ENCODE results near the gene SMG5.
"Not testable (repeated sequence)": the region's sequence is repeated elsewhere in the genome, so short reads cannot be mapped to it uniquely, and the experiment has no call there.

Gene SMG5

DNA sequence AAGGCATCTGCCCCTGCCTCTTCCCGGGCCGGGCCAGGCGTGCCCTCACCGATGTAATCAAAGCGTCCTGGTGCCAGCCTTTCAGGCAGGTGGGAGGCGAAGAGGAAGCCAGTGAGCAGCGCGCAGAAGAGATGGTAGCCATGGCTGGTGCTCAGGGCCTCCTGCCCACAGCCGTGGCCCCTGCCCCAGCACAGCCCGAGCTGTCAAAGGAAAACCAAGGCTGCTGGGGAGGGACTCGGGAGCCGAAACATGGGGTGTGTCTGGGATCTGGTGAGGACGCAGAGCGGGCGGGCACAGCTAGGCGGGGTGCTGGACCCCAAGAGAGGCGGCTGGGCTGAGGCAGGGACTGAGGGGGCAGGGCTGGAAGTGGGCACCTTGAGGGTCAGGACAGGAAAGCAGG, 37.9 kb downstream of the SMG5 start:
- DNase-seq: no peak

DNA sequence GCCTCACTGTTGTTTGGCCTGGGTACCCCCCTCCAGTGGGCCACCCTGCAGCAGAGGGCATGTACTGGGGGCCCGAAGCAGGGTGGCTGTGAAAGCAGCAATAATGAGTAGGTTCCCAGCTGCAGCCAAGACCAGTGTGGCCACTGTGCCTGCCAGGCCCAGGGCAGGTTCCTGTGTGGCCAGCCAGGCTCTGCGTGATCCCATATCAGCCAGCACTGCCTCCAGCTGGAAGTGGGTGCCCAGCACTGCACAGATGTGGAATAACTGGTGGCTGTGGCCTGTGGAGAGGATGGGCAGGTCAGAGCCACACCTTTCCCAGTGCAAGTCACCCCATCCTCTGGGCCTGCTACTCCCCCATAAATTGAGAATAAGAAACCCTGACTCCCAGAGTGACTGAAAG, 38.5 kb downstream of the SMG5 start:
- DNase-seq: no peak

DNA sequence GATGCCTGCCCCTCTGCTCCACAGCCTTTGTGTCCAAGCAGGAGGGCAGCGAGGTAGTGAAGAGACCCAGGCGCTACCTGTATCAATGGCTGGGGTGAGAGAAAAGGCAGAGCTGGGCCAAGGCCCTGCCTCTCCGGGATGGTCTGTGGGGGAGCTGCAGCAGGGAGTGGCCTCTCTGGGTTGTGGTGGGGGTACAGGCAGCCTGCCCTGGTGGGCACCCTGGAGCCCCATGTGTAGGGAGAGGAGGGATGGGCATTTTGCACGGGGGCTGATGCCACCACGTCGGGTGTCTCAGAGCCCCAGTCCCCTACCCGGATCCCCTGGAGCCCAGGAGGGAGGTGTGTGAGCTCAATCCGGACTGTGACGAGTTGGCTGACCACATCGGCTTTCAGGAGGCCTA, 39.9 kb downstream of the SMG5 start:
- DNase-seq: no peak

DNA sequence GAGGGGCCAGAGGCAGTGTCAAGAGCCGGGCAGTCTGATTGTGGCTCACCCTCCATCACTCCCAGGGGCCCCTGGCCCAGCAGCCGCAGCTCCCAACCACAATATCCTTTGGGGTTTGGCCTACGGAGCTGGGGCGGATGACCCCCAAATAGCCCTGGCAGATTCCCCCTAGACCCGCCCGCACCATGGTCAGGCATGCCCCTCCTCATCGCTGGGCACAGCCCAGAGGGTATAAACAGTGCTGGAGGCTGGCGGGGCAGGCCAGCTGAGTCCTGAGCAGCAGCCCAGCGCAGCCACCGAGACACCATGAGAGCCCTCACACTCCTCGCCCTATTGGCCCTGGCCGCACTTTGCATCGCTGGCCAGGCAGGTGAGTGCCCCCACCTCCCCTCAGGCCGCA, 40.7 kb downstream of the SMG5 start, which contains the start of gene BGLAP:
BGLAP (plus strand) TSS at position 259 of the 400 bp plus-strand sequence; CDS start at position 307, 48 bp downstream.
- no peak for DNase-seq

DNA sequence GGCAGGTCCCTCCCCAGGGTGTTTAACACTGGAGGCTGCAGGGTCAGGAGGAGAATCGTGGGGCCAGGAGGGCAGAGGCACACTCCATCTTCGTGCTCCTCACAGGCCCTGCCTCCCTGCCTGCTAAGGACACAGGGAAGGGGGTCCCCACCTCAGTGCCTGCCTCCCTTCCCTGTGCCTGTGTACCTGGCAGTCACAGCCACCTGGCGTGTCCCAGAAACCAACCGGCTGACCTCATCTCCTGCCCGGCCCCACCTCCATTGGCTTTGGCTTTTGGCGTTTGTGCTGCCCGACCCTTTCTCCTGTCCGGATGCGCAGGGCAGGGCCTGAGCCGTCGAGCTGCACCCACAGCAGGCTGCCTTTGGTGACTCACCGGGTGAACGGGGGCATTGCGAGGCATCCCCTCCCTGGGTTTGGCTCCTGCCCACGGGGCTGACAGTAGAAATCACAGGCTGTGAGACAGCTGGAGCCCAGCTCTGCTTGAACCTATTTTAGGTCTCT, 41.3 kb downstream of the SMG5 start:
- DNase-seq: no peak

- no peak for DNase-seq
These were observed 44.4 kb downstream of the SMG5 start for GRCh38 chr1:156238248-156238647.

DNA sequence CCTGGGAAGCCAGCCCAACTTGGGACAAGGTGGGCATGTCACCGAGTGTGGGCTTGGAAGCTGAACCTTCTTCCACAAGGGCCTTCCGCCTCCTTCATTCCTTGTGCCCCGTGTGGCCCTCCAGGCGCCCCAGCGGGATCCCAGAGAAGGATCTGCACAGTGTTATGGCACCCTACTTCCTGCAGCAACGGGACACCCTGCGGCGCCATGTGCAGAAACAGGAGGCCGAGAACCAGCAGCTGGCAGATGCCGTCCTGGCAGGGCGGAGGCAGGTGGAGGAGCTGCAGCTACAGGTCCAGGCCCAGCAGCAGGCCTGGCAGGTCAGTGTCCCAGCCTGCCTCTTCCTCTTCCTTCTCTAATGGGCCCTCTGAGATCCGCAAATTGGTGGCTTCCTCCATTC, 46.5 kb downstream of the SMG5 start:
- DNase-seq: no peak

DNA sequence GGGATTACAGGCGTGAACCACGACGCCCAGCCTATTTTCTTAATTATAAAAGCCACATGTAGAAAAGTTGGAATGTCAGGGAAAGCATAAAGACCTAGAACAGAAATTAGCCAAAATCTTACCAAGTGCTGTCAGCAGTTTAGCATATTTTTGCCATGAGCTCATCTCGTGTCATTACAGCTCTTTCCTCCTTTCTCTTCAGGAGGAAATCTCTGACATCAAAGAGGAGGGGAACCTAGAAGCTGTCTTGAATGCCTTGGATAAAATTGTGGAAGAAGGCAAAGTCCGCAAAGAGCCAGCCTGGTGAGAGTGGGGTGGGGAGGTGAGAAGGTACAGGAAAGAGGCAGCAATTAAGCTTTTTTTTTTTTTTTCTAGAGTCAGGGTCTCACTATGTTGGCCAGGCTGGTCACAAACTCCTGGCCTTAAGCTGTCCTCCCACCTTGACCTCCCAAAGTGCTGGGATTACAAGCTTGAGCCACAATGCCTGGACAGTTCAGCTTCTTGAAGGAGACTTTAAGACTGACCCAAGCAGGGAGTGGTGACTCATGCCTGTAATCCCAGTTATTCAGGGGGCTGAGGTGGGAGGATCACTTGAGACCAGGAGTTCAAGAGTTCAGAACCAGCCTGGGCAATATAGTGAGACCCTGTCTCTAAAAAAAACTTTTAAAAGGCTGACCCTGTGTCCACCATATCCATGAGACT, 49.0 kb downstream of the SMG5 start:
- no peak for DNase-seq

DNA sequence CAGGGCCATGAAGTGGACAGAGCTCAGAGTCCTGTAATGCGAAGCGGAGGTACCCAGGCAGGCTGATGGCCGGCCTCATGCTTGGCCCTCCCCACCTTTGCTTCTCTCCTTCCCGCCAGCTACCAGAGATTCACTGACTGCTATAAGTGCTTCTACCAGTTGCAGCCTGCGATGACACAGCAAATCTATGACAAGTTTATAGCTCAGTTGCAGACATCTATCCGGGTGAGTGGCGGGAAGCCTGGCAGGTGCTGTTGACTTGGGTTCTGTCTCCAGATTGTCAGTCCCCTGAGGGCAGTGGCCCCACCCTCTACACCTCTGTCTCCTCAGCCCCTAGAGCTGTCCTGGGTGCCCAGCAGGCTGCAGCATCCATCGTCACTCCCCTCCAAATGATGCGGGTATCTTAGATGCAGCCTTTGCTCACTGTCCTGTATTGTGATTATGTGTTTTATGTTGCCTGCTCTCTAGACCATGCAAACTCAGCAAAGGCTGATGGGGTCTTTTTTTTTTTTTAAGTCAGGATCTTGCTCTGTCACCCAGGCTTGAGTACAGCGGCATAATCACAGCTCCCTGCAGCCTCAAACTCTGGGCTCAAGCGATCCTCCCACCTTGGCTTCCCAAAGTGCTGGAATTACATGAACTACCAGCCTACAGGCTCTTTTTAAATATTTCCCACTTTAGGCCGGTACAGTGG, 50.3 kb downstream of the SMG5 start:
- DNase-seq: peak in 1 of 2 experiments; percentile 34

DNA sequence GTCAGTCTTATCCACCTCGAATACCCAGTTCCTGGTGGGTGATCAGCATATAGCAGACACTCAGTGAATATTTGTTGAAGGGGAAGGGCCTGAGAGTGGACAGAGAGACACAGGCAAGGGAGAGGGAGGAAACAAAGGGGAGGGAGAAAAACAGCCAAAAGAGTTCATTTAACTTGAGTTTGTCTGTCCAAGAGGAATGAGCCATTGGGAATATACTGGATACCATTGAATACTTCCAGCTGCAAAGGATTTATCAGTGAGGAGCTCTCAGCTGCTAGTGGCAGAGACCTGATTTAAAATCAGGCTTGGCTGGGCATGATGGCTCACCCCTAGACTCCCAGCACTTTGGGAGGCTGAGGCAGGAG, 52.2 kb downstream of the SMG5 start:
- DNase-seq: no peak

DNA sequence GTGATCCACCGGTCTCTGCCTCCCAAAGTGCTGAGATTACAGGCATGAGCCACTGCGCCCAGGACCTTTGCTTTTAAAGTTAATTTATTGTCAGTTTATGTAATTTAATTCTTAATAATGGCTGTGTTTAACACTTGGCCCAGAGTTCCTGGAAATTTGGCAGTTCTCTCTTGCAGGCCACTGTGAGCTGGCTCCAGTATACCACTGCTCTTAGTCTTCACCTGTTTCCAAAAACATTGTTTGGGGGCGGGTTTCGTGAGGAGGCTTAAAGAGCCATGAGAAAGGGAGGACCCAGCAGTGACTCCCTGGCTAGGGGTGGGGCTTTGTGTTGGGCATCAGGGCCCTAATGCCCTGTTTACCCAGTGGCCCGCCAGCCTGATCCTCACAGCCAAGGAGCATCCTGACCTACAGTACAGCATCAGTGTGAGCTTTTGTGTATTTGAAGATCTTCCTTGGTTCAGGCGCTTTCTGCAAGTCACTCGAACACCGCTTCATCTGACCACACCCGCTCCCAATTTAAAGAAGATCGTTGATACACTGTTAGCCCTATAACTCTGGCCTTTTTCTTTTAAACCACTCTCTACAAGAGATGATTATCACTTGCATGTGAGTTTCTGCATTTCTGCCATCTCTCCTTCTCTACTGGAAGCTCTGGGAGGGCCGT, 52.7 kb downstream of the SMG5 start:
- DNase-seq: no peak

- DNase-seq: no peak
These were observed 54.1 kb downstream of the SMG5 start for GRCh38 chr1:156228501-156228900.

- DNase-seq: no peak
These were observed 55.8 kb downstream of the SMG5 start for GRCh38 chr1:156226782-156227181.

DNA sequence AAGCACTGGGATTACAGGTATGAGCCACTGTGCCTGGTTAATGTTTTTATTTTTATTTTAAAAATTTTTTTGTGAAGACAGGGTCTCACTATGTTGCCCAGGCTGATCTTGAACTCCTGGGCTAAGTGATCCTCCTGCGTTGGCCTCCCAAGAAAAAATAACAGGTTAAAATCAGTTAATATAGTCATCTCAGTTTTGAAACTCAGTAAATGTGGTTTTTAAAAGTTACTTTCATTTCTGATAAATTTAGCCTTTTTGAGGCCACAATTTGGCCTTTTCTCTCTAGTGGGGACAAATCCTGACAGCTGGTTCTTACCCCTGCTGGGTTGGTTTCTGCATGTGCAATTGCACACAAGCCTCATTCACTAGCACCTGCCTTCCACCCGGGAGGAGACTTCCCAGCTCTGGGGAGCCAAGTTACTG, 56.5 kb downstream of the SMG5 start:
- DNase-seq: no peak

DNA sequence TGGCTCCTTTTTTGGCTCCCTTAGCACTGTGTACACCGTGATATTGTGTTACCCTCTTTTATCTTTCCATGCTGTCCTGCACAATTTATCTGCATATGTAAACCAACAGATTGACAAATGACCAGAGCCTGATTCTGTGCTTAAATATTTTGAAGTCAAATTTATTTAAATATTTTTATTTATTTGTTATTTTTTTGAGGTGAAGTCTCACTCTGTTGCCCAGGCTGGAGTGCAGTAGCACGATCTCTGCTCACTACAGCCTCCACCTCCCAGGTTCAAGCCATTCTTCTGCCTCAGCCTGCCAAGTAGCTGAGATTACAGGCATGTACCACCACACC, 57.0 kb downstream of the SMG5 start:
- no peak for DNase-seq

GRCh38 chr1:156221986-156222692, 60.5 kb downstream of the SMG5 start:
- no peak for DNase-seq

- DNase-seq: no peak
These were observed 62.4 kb downstream of the SMG5 start for GRCh38 chr1:156220226-156220625.

- no peak for DNase-seq
These were observed 64.8 kb downstream of the SMG5 start for GRCh38 chr1:156217871-156218270.

DNA sequence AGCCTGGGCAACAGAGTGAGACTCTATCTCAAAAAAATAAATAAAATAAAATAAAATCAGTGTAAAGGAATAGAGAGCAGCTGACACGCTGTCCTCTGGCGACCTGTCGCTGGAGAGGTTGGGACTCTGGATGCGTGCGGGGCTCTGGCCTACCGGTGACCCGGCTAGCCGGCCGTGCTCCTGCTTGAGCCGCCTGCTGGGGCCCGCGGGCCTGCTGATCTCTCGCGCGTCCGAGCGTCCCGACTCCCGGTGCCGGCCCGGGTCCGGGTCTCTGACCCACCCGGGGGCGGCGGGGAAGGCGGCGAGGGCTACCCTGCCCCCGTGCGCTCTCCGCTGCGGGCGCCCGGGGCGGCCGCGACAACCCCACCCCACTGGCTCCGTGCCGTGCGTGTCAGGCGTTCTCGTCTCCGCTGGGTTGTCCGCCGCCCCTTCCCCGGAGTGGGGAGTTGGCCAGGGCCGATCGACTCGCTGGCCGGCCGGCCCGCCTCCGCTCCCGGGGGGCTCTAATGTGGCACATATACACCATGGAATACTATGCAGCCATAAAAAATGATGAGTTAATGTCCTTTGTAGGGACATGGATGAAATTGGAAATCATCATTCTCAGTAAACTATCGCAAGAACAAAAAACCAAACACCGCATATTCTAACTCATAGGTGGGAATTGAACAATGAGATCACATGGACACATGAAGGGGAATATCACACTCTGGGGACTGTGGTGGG, 66.1 kb downstream of the SMG5 start:
- not testable (repeated sequence) for DNase-seq

- DNase-seq: no peak
These were observed 68.4 kb downstream of the SMG5 start for GRCh38 chr1:156214024-156214748.

DNA sequence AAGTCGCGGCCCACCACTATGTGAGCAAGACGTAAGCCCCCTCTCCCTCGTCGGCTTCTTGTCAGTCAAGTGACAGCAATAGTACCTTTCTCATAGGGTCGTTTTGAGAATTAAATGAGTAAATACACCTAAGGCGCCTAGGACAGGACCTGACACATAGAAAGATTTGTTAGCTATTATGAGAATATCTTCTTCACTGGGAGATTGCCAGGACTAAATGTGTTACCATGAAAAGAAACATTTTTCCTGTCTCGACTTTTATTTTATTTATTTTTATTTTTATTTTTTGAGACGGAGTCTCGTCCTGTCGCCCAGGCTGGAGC, 69.0 kb downstream of the SMG5 start:
- DNase-seq: no peak
